ENCODE data around the gene CLSTN2.

CLSTN2 gene

GRCh38 chr3:140449413-140450256 lies 514.6 kb downstream of the CLSTN2 start:
- DNase-seq (ENCODE audit: low read depth in 2 of 2) = no peak

- DNase-seq (ENCODE audit: low read depth in 2 of 2) = no peak
These were observed 518.8 kb downstream of the CLSTN2 start for GRCh38 chr3:140453750-140454149.

GRCh38 chr3:140455521-140456214 lies 520.7 kb downstream of the CLSTN2 start:
- DNase-seq (ENCODE audit: low read depth in 2 of 2) = no peak

- DNase-seq (ENCODE audit: low read depth in 2 of 2) = no peak
These were observed 522.0 kb downstream of the CLSTN2 start for GRCh38 chr3:140456974-140457373.

GRCh38 chr3:140459462-140459861 lies 524.5 kb downstream of the CLSTN2 start:
- DNase-seq (ENCODE audit: low read depth in 2 of 2) = no peak

GRCh38 chr3:140461250-140461649 lies 526.3 kb downstream of the CLSTN2 start:
- no peak for DNase-seq (ENCODE audit: low read depth in 2 of 2)

- no peak for DNase-seq (ENCODE audit: low read depth in 2 of 2)
These were observed 528.4 kb downstream of the CLSTN2 start for GRCh38 chr3:140463355-140463754.

GRCh38 chr3:140465988-140466387 lies 531.0 kb downstream of the CLSTN2 start:
- no peak for DNase-seq (ENCODE audit: low read depth in 2 of 2)

GRCh38 chr3:140466535-140466934 lies 531.5 kb downstream of the CLSTN2 start:
- no peak for DNase-seq (ENCODE audit: low read depth in 2 of 2)

- DNase-seq (ENCODE audit: low read depth in 2 of 2) = no peak
These were observed 532.2 kb downstream of the CLSTN2 start for GRCh38 chr3:140467104-140467577.

GRCh38 chr3:140467796-140468315 lies 532.9 kb downstream of the CLSTN2 start:
- DNase-seq (ENCODE audit: low read depth in 2 of 2) = no peak

- DNase-seq (ENCODE audit: low read depth in 2 of 2) = no peak
These were observed 533.4 kb downstream of the CLSTN2 start for GRCh38 chr3:140468407-140468806.

GRCh38 chr3:140469491-140469890 lies 534.5 kb downstream of the CLSTN2 start:
- no peak for DNase-seq (ENCODE audit: low read depth in 2 of 2)

- no peak for DNase-seq (ENCODE audit: low read depth in 2 of 2)
These were observed 535.2 kb downstream of the CLSTN2 start for GRCh38 chr3:140470211-140470610.

GRCh38 chr3:140470962-140471361 lies 536.0 kb downstream of the CLSTN2 start:
- no peak for DNase-seq (ENCODE audit: low read depth in 2 of 2)

- no peak for DNase-seq (ENCODE audit: low read depth in 2 of 2)
These were observed 537.5 kb downstream of the CLSTN2 start for GRCh38 chr3:140472306-140473020.

GRCh38 chr3:140487566-140487965 lies 552.6 kb downstream of the CLSTN2 start:
- no peak for DNase-seq (ENCODE audit: low read depth in 2 of 2)

GRCh38 chr3:140493271-140493670 lies 558.3 kb downstream of the CLSTN2 start:
- no peak for DNase-seq (ENCODE audit: low read depth in 2 of 2)

- no peak for DNase-seq (ENCODE audit: low read depth in 2 of 2)
These were observed 560.0 kb downstream of the CLSTN2 start for GRCh38 chr3:140494970-140495369.

GRCh38 chr3:140497331-140497730 lies 562.3 kb downstream of the CLSTN2 start:
- DNase-seq (ENCODE audit: low read depth in 2 of 2) = no peak

GRCh38 chr3:140499114-140499757 lies 564.3 kb downstream of the CLSTN2 start:
- DNase-seq (ENCODE audit: low read depth in 2 of 2) = no peak

GRCh38 chr3:140500473-140500872 lies 565.5 kb downstream of the CLSTN2 start:
- DNase-seq (ENCODE audit: low read depth in 2 of 2) = no peak

All from stimulated activated CD4-positive, alpha-beta T cell treated with anti-CD3 and anti-CD28 coated beads, Interleukin-12 subunit alpha, Interleukin-12 subunit beta, amount 100 ng/mL, for 24 hours (primary cell).